Heart left ventricle (tissue), 16 donors: Measurements from ENCODE around the gene UQCC3. TPM values are rescaled to one million over a fixed set of nuclear protein-coding genes. Genes with fewer than 3 reads are reported as not detected.
A peak's percentile ranks its signal among the peaks of the same experiment; 100 is the strongest.

Source experiments
- ATAC-seq, 4 donors: fragments of 200-7000 bp; cut with Tn5 transposase; one replicate each; pipeline ENCODE4 v1.9.1; 2020 to 2022; ENCODE audit warnings: moderate library complexity in 4 of 4, mild to moderate bottlenecking in 3 of 4, moderate number of reproducible peaks in 1 of 4
- DNase-seq, 5 donors: peaks; one replicate each; pipeline ENCODE4 v3.0.0-alpha.2; 2020
- H3K27ac ChIP-seq, 12 donors: fragments of 200-600 bp; sonication (generic) in 4 of 12; one replicate each; pipeline versions ENCODE4 v1.5.0 to v1.8.0; 2016 to 2022; ENCODE audit warnings: mild to moderate bottlenecking in 2 of 12
- H3K27me3 ChIP-seq, 9 donors: fragments of 200-600 bp; sonication (generic) in 2 of 9; one replicate each; pipeline versions ENCODE4 v1.5.1 to v1.8.0; 2016 to 2022; ENCODE audit warnings: mild to moderate bottlenecking in 3 of 9
- H3K36me3 ChIP-seq, 9 donors: fragments of 200-600 bp; sonication (generic) in 2 of 9; one replicate each; pipeline versions ENCODE4 v1.5.0 to v1.8.0; 2018 to 2022; ENCODE audit warnings: mild to moderate bottlenecking in 2 of 9
- H3K4me1 ChIP-seq, 12 donors: fragments of 200-600 bp; sonication (generic) in 4 of 12; one replicate each; pipeline versions ENCODE4 v1.5.0 to v1.8.0; 2016 to 2022; ENCODE audit warnings: mild to moderate bottlenecking in 3 of 12
- H3K4me3 ChIP-seq, 12 donors: fragments of 200-600 bp; sonication (generic) in 4 of 12; one replicate each; pipeline versions ENCODE4 v1.5.0 to v1.8.0; 2017 to 2022; ENCODE audit warnings: mild to moderate bottlenecking in 9 of 12, moderate library complexity in 4 of 12
- H3K9me3 ChIP-seq, 12 donors: fragments of 200-600 bp; sonication (generic) in 4 of 12; one replicate each; pipeline versions ENCODE4 v1.5.0 to v1.8.0; 2016 to 2022; ENCODE audit warnings: mild to moderate bottlenecking in 1 of 12
- POLR2A ChIP-seq, 2 donors: fragments of 450-650 bp; IDR thresholded peaks; one replicate each; pipeline ENCODE4 v1.6.1; 2017; ENCODE audit warnings: antibody characterized with exemption in 2 of 2, mild to moderate bottlenecking in 2 of 2, moderate library complexity in 2 of 2
- WGBS, 4 donors: extraction: QIAGEN DNeasy Blood & Tissue Kit in 2 of 4; methylation state at CpG; one replicate each; pipeline versions ENCODE4 v1.1.5 to v1.1.7; 2013 to 2018; 5-methylcytosine and 5-hydroxymethylcytosine counted together
- intact Hi-C, 10 donors: fragments of 100-400 bp; cut with DNase I; formaldehyde crosslinking; loops; one replicate each; pipeline versions ENCODE4 v1.11.1 to v1.14.2; 2022
- polyA plus RNA-seq, 2 donors: library from polyadenylated mRNA; stranded (reverse); fragments of 200-250 nt; gene quantifications; one replicate each; pipeline ENCODE4 v1.2.3, GENCODE V29; 2013
- total RNA-seq, 9 donors: library from RNA; depleted of rRNA in 2 of 9; stranded (reverse); fragments of >200 nt in 2 of 9; fragmentation: NEBNext Ultra II Directional in 3 of 9; extraction: Animal tissue kit (Norgen Biotek cat#: 25700) in 3 of 9; gene quantifications; one replicate each; pipeline versions ENCODE4 v1.1.0 to v1.2.4, GENCODE V29; 2016 to 2023
- TF ChIP-seq, protein P1 (sequence below), 12 donors: fragments of 200-600 bp; sonication (generic) in 4 of 12; IDR thresholded peaks; one replicate each; pipeline versions ENCODE4 v1.5.0 to v1.8.0; 2018 to 2022; ENCODE audit warnings: antibody characterized with exemption in 12 of 12, mild to moderate bottlenecking in 5 of 12
- donor health status: ischemic (EF 13 %, LVEDD 7.1; RV severe dilation, severe dysfunction).
- donor health status: healthy with polysubstance abuse.
- donor health status: DM: no; HTN: yes; CAD: no.
- donor health status: DM: no; HTN: no; CAD: no.
- donor health status: ischemic (EF 25% LVEDD 6.9; RV normal size, moderate dysfunction).
- donor health status: ischemic (EF 25% LVEDD 5.7; RV mildly dilated, moderate dysfunction).
- donor health status: healthy.
- donor health status: DM: yes; HTN: yes; CAD: no.
- donor health status: ischemic (EF 35%, LVEDD 5.7; RV mildly dilated, moderate dysfunction).
- donor health status: nonischemic (EF 11% LVEDD 7.7; RV severe dilation, severe dysfunction).
- donor health status: DM: yes; HTN: yes; CAD: no.
- donor health status: PGD.
- donor health status: ischemic (EF 29% LVEDD 5.4; RV normal size, mild dysfunction).
- donor health status: nonischemic (EF 23%, LVEDD 6.1; RV moderate dilation, normal function).

The UQCC3 gene
- total and polyA plus RNA-seq, 11 donors: 5.3 to 15.8 (median 6.1) TPM

DNA sequence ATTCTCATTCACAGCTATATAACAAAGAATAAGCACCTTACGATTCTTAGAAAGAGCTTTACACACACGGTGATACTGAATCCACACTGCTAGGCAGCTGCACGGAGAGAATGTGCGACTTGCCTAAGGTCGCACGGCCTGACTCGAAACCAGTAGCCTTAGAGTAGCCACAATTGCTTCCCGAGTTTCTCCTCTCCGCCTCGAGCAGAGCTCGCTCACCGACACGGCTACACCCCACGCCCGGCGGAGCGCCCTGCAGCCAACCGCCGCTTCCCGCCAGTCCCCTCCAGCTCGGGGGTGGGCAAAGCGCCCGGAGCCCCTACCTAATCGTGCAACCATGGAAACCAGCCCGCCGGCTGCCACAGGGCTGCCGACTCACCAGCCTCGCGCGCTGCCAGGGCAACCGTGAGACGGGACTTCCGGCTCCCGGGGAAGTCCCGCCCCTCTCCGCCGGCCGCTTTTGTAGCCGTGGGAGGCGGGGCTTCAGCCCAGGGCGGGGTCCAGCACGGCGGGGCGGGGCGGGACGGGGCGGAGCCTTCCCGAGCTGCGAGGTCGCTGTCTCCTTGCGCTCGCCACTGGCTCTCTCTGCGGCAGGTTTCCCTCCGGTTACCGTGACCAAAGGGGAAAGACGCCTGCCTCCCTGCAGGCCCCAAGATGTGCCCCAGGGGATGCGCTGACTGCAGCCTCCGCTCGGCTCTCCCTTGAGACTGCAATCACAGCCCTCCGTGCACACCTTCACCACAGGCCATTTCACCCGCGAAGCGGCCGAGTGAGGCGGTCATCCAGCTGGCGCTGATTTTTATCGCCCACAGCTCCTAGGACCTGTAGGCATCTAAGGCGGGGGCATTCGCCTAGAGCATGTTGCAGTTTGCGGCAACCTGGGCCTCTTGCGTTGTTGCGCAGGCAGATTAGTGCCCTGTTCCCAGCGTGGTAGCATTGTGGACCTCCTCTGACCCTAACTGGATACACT lies 34.7 kb downstream of the UQCC3 start:
- DNase-seq: peak; percentile 94 to 98 (median 96)
- TF ChIP-seq POLR2A (IDR thresholded peaks at IDR 0.05): peak in 1 of 2 donors; percentile 60
- TF ChIP-seq, protein P1, sequence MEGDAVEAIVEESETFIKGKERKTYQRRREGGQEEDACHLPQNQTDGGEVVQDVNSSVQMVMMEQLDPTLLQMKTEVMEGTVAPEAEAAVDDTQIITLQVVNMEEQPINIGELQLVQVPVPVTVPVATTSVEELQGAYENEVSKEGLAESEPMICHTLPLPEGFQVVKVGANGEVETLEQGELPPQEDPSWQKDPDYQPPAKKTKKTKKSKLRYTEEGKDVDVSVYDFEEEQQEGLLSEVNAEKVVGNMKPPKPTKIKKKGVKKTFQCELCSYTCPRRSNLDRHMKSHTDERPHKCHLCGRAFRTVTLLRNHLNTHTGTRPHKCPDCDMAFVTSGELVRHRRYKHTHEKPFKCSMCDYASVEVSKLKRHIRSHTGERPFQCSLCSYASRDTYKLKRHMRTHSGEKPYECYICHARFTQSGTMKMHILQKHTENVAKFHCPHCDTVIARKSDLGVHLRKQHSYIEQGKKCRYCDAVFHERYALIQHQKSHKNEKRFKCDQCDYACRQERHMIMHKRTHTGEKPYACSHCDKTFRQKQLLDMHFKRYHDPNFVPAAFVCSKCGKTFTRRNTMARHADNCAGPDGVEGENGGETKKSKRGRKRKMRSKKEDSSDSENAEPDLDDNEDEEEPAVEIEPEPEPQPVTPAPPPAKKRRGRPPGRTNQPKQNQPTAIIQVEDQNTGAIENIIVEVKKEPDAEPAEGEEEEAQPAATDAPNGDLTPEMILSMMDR (IDR thresholded peaks at IDR 0.05): no peak
- intact Hi-C loops: loop anchor here in 2 of 10 donors (2.0 to 5.0 kb wide), 3 partner anchors 23 to 39 kb away; partner anchors contain the start of genes C11orf98 (in 1 of the 2), CSKMT (in 1 of the 2), LBHD1 (in 1 of the 2) and UQCC3 (in 1 of the 2)

DNA sequence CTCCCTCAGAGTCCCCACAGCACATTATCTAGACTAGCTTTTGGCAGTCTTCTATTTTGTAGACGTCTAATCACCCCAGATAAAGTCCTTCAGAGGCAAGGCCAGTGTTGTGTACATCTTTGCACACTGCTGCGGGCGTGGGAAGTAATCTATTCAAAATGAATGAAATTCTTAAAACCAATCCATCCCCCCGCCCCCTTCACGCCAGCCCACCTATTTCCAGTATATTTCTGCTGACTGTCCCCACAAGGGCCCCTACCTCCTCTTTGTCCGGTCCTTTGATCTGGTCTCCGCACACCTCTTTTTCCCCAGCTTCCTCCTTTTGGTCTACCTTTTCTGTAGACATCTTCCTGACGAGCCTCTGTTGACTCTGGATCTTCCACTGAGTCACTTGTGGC lies 35.4 kb downstream of the UQCC3 start:
- TF ChIP-seq POLR2A (IDR thresholded peaks at IDR 0.05): no peak
- 73 to 85% (median 81%) methylated on average over 8 of the region's 8 CpGs for WGBS, 4 donors
- Histone ChIP-seq H3K4me1 (peaks cover 0 to 61% (median 34%) of the 10 kb centered on the region in 12 donors), H3K27me3 (no peaks in the 10 kb centered on the region), H3K27ac (peak overlapping the region; percentile 71 to 95 (median 88)), H3K9me3 (no peaks in the 10 kb centered on the region), H3K4me3 (peak overlapping the region in 11 of 12 donors; percentile 63 to 89 (median 79)), H3K36me3 (peaks cover 0 to 34% (median 18%) of the 10 kb centered on the region in 9 donors)
- intact Hi-C loops: loop anchor here in 2 of 10 donors (5.0 kb wide), 2 partner anchors 35 to 40 kb away; partner anchors contain the start of genes C11orf98 (in 1 of the 2), CSKMT (in 1 of the 2), LBHD1 (in 1 of the 2) and UQCC3 (in 1 of the 2)
- ATAC-seq (no peak), DNase-seq (no peak)

More for the DNA sequence above, 34.7 kb downstream of the UQCC3 start:
- whole genome bisulfite sequencing, 4 donors: 1 to 12% (median 3%) methylated on average over 29 to 73 of the region's 73 CpGs
- H3K9me3 ChIP-seq: no peaks in the 10 kb centered on the region
- peak overlapping the region; percentile 63 to 89 (median 78) for H3K4me3 ChIP-seq
- H3K36me3 ChIP-seq: peaks cover 0 to 34% (median 18%) of the 10 kb centered on the region in 9 donors
- peak overlapping the region; percentile 71 to 95 (median 88) for H3K27ac ChIP-seq
- peak; percentile 65 to 90 (median 86) for ATAC-seq
- H3K27me3 ChIP-seq: no peaks in the 10 kb centered on the region
- peaks cover 0 to 61% (median 34%) of the 10 kb centered on the region in 12 donors for H3K4me1 ChIP-seq

DNA sequence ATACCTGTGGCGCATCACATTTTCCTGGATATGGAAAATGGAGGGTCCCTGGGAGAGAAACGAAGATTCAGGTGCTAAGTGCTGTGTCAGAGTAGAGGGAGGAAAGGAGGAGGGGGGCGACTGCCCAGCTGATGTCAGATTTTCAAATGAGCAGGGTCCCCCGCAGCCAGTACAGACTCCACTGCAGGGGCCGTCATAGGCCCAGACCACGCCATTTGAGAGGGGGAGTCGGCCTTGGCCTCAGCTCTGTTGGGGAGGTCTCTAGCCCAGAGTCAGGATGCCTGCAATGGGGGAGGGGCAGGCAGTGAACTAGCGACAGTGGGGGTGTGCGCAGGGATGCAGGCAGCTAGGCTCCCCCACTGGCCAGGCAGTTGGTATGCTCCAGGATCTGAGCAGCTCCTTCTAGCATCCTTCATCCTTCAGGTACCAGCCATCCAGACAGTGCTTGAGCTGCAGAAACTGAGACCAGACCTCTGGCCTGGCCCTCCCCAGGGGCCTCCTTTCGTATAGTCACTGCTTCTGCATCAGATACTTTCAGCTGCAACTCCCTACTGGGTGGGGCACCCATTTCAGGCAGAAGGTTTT lies 35.9 kb downstream of the UQCC3 start, which contains the start of the genes BSCL2 and GNG3:
BSCL2 (minus strand) TSS at position 148 of the 585 bp plus-strand sequence. CDS start 229 bp downstream, outside the sequence.
GNG3 (plus strand) TSS at position 400 of the 585 bp plus-strand sequence. CDS start 620 bp downstream, outside the sequence.
- no peaks in the 10 kb centered on the region for H3K27me3 ChIP-seq
- H3K4me1 ChIP-seq: peaks cover 0 to 61% (median 34%) of the 10 kb centered on the region in 12 donors
- DNase-seq (peak in 2 of 5 donors; percentile 24 to 45), ATAC-seq (no peak)
- peaks cover 0 to 34% (median 22%) of the 10 kb centered on the region in 9 donors for H3K36me3 ChIP-seq
- peak within 1 kb of the TSS; percentile 71 to 99 (median 95) for H3K27ac ChIP-seq
- 79 to 91% (median 83%) methylated on average over 9 to 10 of the region's 10 CpGs for WGBS, 4 donors
- H3K4me3 ChIP-seq: peak within 1 kb of the TSS; percentile 63 to 89 (median 78)
- TF ChIP-seq POLR2A (IDR thresholded peaks at IDR 0.05): no peak
- TF ChIP-seq, protein P1 (IDR thresholded peaks at IDR 0.05): no peak
- intact Hi-C loops: loop anchor here in 2 of 10 donors (5.0 kb wide), 2 partner anchors 35 to 40 kb away; partner anchors contain the start of genes C11orf98 (in 1 of the 2), CSKMT (in 1 of the 2), LBHD1 (in 1 of the 2) and UQCC3 (in 1 of the 2)
- no peaks in the 10 kb centered on the region for H3K9me3 ChIP-seq

DNA sequence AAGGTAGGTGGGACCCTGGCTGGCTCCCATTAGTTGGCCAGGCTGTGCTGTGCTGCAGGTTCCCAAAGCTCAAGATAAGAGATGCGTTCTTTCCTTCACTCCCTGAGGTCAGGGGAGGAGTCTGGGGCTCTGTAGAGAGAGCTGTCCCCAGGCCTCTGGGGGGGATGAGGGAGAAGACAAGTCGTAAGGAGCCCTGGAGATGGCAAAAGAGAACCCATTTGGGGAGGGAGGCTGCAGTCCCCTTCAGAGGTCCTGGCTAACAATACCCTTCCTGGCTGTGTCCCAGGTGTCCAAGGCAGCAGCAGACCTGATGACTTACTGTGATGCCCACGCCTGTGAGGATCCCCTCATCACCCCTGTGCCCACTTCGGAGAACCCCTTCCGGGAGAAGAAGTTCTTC lies 36.9 kb downstream of the UQCC3 start:
- peaks cover 0 to 69% (median 41%) of the 10 kb centered on the region in 12 donors for H3K4me1 ChIP-seq
- WGBS, 4 donors: 70 to 78% (median 71%) methylated on average over 5 of the region's 5 CpGs
- intact Hi-C loops: loop anchor here in 2 of 10 donors (5.0 kb wide), 2 partner anchors 36 to 41 kb away; partner anchors contain the start of genes C11orf98 (in 1 of the 2), CSKMT (in 1 of the 2), LBHD1 (in 1 of the 2) and UQCC3 (in 1 of the 2)
- peaks cover 0 to 38% (median 31%) of the 10 kb centered on the region in 9 donors for H3K36me3 ChIP-seq
- H3K27ac ChIP-seq: peak overlapping the region in 10 of 12 donors; percentile 87 to 99 (median 96)
- TF ChIP-seq POLR2A (IDR thresholded peaks at IDR 0.05): no peak
- TF ChIP-seq, protein P1 (IDR thresholded peaks at IDR 0.05): no peak
- ATAC-seq (no peak), DNase-seq (peak in 1 of 5 donors; percentile 23)
- H3K4me3 ChIP-seq: peak overlapping the region in 9 of 12 donors; percentile 44 to 75 (median 64)
- no peaks in the 10 kb centered on the region for H3K27me3 ChIP-seq
- no peaks in the 10 kb centered on the region for H3K9me3 ChIP-seq
